ENCODE results near the gene ATP11C.
A peak's percentile ranks its signal among the peaks of the same experiment; 100 is the strongest.
"Not testable (repeated sequence)": the region's sequence is repeated elsewhere in the genome, so short reads cannot be mapped to it uniquely, and the experiment has no call there.

ATP11C gene

GRCh38 chrX:139691843-139692505 is 240.9 kb downstream of the ATP11C start:
- Mint-ChIP-seq H3K27ac (peak overlapping the region in 1 of 2 donors; percentile 10), H3K9me3 (no peaks in the 10 kb centered on the region), H3K27me3 (peaks cover 17% of the 10 kb centered on the region in 2 donors), H3K4me1 (ENCODE audit: low read depth in 2 of 2) (no peaks in the 10 kb centered on the region), H3K36me3 (ENCODE audit: insufficient read depth) (no peaks in the 10 kb centered on the region), H3K4me3 (no peak overlapping the region)
- ATAC-seq (replicated peaks) (no peak), DNase-seq (no peak)

- no peak for DNase-seq
- H3K4me3 Mint-ChIP-seq = peak overlapping the region; percentile 19 to 50
- H3K4me1 Mint-ChIP-seq (ENCODE audit: low read depth in 2 of 2) = no peaks in the 10 kb centered on the region
- ATAC-seq (replicated peaks) = no peak
- H3K36me3 Mint-ChIP-seq (ENCODE audit: insufficient read depth) = no peaks in the 10 kb centered on the region
- peak overlapping the region in 1 of 2 donors; percentile 10 for H3K27ac Mint-ChIP-seq
- no peaks in the 10 kb centered on the region for H3K9me3 Mint-ChIP-seq
- H3K27me3 Mint-ChIP-seq = peaks cover 17% of the 10 kb centered on the region in 2 donors
Observed at GRCh38 chrX:139691493-139691842, 241.4 kb downstream of the ATP11C start.

- H3K36me3 Mint-ChIP-seq (ENCODE audit: insufficient read depth); H3K27me3 Mint-ChIP-seq; H3K4me3 Mint-ChIP-seq; DNase-seq; ATAC-seq (replicated peaks); H3K4me1 Mint-ChIP-seq (ENCODE audit: low read depth in 2 of 2); H3K27ac Mint-ChIP-seq; H3K9me3 Mint-ChIP-seq: not testable (repeated sequence)
Observed at GRCh38 chrX:139685175-139685574, 247.7 kb downstream of the ATP11C start.

- H3K36me3 Mint-ChIP-seq (ENCODE audit: insufficient read depth) = no peaks in the 10 kb centered on the region
Observed at GRCh38 chrX:139680356-139680755, 252.5 kb downstream of the ATP11C start.

More at GRCh38 chrX:139680356-139680755, 252.5 kb downstream of the ATP11C start:
- H3K4me3 Mint-ChIP-seq = no peak overlapping the region
- no peaks in the 10 kb centered on the region for H3K27me3 Mint-ChIP-seq
- DNase-seq (no peak), ATAC-seq (replicated peaks) (no peak)
- H3K27ac Mint-ChIP-seq = no peak overlapping the region
- H3K4me1 Mint-ChIP-seq (ENCODE audit: low read depth in 2 of 2) = no peaks in the 10 kb centered on the region
- peaks cover 0 to 3% of the 10 kb centered on the region in 2 donors for H3K9me3 Mint-ChIP-seq

Data from effector memory CD8-positive, alpha-beta T cell (primary cell).